Adrenal gland (tissue), 5 donors: ENCODE results near the gene TMEM258.

ENCODE experiments used
- CTCF ChIP-seq, 6 experiments: fragments of 450-650 bp in 4 of 6; fragments of 200-600 bp in 2 of 6; sonication (generic) in 1 of 6; IDR thresholded peaks; 1 replicate in 5 of 6; 2 replicates in 1 of 6; pipeline versions ENCODE4 v1.5.1 to v1.8.0; 2016 to 2021; ENCODE audit warnings: antibody characterized with exemption in 6 of 6, mild to moderate bottlenecking in 2 of 6, moderate library complexity in 1 of 6
- POLR2A ChIP-seq, 2 donors: fragments of 450-650 bp; IDR thresholded peaks; one replicate each; pipeline ENCODE4 v1.6.1; 2017; ENCODE audit warnings: antibody characterized with exemption in 2 of 2, mild to moderate bottlenecking in 2 of 2, moderate library complexity in 1 of 2
- donor health status: DM: no; HTN: no; CAD: no.

- TF ChIP-seq CTCF (IDR thresholded peaks at IDR 0.05) (peak in 3 of 6 experiments; percentile 14 to 26 (median 23)), POLR2A (IDR thresholded peaks at IDR 0.05) (no peak)
Measured at GRCh38 chr11:61787928-61788491, 4.4 kb downstream of the TMEM258 start.
